ENCODE results near the gene GAA. TPM values are rescaled to one million over a fixed set of nuclear protein-coding genes. Genes with fewer than 3 reads are reported as not detected.

The GAA gene
- total and polyA plus RNA-seq, 10 of the 15 experiments (the other 5 are each of a cell fraction or from before 2014, with no cell fraction given) = 0.18 to 10.5 (median 4.1) TPM

DNA sequence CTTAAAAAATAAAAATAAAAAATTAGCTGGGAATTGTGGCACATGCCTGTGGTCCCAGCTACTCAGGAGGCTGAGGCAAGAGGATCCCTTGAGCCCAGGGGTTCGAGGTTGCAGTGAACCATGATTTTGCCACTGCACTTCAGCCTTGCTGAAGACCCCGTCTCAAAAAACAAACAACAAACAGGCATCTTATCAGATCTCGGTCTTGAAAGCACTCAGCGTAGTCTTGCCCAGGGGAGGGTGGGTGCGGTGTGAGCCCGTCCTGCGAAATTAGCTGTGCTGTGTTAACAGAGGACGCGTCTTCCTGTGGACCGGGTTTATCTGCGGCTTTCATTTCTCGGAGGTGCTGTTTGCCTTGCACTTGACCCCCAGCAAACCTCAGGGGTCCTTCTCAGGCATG is 5.4 kb downstream of the GAA start:
- no peak overlapping the region for H3K4me3 ChIP-seq
- no peaks in the 10 kb centered on the region for H3K9me3 ChIP-seq (replicated peaks; ENCODE audit: control insufficient read depth, insufficient read depth, low read length)
- ChIA-PET SMC1A (ENCODE audit: uncharacterized antibody, unreplicated experiment) (no interaction called here), POLR2A (no interaction called here), RAD21 (ENCODE audit: unreplicated experiment) (no interaction called here), CTCF (no interaction called here)
- in situ Hi-C loops (cut with MboI) = no loop called here
- H3K4me1 ChIP-seq (ENCODE audit: control insufficient read depth, insufficient read depth, low read length) = peaks cover 5% of the 10 kb centered on the region; the same call in 1 of the 2 replicates
- no TSS peak for BruUV-seq (replicated peaks)
- no peak overlapping the region for H3K27ac ChIP-seq (ENCODE audit: control insufficient read depth, insufficient read depth)
- peaks cover 0 to 3% of the 10 kb centered on the region in 2 experiments; a peak in 2 of 4 replicates for H3K27me3 ChIP-seq (replicated peaks in 1 of 2; ENCODE audit: control insufficient read depth in 2 of 2, insufficient read depth in 2 of 2, low read length in 1 of 2)
- WGBS (ENCODE audit: insufficient coverage, insufficient replicate concordance, low lambda C conversion rate, missing lambda C conversion rate) = 64% methylated on average over 12 of the region's 12 CpGs
- no peak overlapping the region for H3K9ac ChIP-seq (ENCODE audit: control insufficient read depth, insufficient read depth, low read length)
- TF ChIP-seq CBX3 (IDR thresholded peaks at IDR 0.05; ENCODE audit: borderline replicate concordance, low read depth) (no peak), MEF2B (IDR thresholded peaks at IDR 0.05; ENCODE audit: partially characterized antibody, poor library complexity, severe bottlenecking) (no peak), STAT3 (IDR thresholded peaks at IDR 0.05; ENCODE audit: low read depth, low read length) (no peak), TCF7 (IDR thresholded peaks at IDR 0.05; ENCODE audit: borderline replicate concordance) (no peak), NR2C2 (IDR thresholded peaks at IDR 0.05; ENCODE audit: borderline replicate concordance, control insufficient read depth, insufficient read length, low read depth) (no peak), SIN3A (IDR thresholded peaks at IDR 0.05; ENCODE audit: low read depth, low read length) (no peak), BRCA1 (IDR thresholded peaks at IDR 0.05; ENCODE audit: low read depth, low read length) (no peak)
- TF ChIP-seq, protein P1, sequence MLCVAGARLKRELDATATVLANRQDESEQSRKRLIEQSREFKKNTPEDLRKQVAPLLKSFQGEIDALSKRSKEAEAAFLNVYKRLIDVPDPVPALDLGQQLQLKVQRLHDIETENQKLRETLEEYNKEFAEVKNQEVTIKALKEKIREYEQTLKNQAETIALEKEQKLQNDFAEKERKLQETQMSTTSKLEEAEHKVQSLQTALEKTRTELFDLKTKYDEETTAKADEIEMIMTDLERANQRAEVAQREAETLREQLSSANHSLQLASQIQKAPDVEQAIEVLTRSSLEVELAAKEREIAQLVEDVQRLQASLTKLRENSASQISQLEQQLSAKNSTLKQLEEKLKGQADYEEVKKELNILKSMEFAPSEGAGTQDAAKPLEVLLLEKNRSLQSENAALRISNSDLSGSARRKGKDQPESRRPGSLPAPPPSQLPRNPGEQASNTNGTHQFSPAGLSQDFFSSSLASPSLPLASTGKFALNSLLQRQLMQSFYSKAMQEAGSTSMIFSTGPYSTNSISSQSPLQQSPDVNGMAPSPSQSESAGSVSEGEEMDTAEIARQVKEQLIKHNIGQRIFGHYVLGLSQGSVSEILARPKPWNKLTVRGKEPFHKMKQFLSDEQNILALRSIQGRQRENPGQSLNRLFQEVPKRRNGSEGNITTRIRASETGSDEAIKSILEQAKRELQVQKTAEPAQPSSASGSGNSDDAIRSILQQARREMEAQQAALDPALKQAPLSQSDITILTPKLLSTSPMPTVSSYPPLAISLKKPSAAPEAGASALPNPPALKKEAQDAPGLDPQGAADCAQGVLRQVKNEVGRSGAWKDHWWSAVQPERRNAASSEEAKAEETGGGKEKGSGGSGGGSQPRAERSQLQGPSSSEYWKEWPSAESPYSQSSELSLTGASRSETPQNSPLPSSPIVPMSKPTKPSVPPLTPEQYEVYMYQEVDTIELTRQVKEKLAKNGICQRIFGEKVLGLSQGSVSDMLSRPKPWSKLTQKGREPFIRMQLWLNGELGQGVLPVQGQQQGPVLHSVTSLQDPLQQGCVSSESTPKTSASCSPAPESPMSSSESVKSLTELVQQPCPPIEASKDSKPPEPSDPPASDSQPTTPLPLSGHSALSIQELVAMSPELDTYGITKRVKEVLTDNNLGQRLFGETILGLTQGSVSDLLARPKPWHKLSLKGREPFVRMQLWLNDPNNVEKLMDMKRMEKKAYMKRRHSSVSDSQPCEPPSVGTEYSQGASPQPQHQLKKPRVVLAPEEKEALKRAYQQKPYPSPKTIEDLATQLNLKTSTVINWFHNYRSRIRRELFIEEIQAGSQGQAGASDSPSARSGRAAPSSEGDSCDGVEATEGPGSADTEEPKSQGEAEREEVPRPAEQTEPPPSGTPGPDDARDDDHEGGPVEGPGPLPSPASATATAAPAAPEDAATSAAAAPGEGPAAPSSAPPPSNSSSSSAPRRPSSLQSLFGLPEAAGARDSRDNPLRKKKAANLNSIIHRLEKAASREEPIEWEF (IDR thresholded peaks at IDR 0.05; ENCODE audit: insufficient replicate concordance, low read depth, low read length) = no peak
- H2AFZ ChIP-seq (ENCODE audit: control insufficient read depth, low read depth, low read length) = no peak overlapping the region
- no peak overlapping the region for H3K4me2 ChIP-seq (ENCODE audit: control insufficient read depth, insufficient read depth)
- DNase-seq (ENCODE audit: low read depth, low spot score) (no peak), FAIRE-seq (no peak), ATAC-seq (no peak)
- no peaks in the 10 kb centered on the region; the same call in 1 of the 2 replicates for H4K20me1 ChIP-seq (ENCODE audit: control insufficient read depth, insufficient read depth)
- intact Hi-C loops (cut with micrococcal nuclease; ENCODE audit: unreplicated experiment) = no loop called here
- H3K36me3 ChIP-seq (ENCODE audit: control insufficient read depth in 2 of 2, insufficient read depth in 2 of 2, low read length in 1 of 2) = no peaks in the 10 kb centered on the region
- no peaks in the 10 kb centered on the region; the same call in 1 of the 2 replicates for H3K79me2 ChIP-seq (ENCODE audit: control insufficient read depth, insufficient read depth, low read length)

All from GM12878 (cell line).